ENCODE results near the gene CAPN11. TPM values are rescaled to one million over a fixed set of nuclear protein-coding genes. Genes with fewer than 3 reads are reported as not detected.

CAPN11 gene
- total and polyA plus RNA-seq, 10 of the 15 experiments (the other 5 are each of a cell fraction or from before 2014, with no cell fraction given) = 0.05 to 0.44 (median 0.31) TPM

DNA sequence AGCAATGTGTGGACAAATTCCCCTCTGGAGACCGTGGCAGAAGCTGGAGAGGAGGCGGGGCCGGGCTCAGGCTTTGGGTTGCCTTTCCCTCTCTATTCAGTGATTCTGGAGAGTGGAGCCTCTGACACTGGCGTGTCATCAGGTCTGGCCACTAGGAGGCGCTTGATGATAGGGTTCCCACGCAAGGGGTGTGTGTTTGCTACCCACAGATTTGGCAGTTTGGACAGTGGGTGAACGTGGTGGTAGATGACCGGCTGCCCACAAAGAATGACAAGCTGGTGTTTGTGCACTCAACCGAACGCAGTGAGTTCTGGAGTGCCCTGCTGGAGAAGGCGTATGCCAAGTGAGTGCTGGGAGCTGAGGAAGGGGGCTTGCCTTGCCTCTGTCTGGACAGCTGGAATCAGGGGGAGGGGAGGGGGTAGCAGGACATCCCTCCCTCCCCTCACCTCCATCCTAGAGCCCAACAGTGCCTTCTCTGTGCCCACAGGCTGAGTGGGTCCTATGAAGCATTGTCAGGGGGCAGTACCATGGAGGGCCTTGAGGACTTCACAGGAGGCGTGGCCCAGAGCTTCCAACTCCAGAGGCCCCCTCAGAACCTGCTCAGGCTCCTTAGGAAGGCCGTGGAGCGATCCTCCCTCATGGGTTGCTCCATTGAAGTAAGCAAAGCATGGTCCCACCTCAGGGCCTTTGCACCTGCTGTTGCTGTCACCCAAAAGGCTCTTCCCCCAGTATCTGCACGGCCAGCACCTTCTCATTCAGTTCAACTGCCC is 14.3 kb downstream of the CAPN11 start:
- ChIA-PET SMC1A (ENCODE audit: uncharacterized antibody, unreplicated experiment) (interaction anchor here (1.0 to 2.2 kb wide), 18 partner anchors 10 to 166 kb away, joined by 3 to 26 read pairs (median 4); partner anchors contain the start of genes HSP90AB1 and SLC35B2), POLR2A (interaction anchor here (0.6 to 1.0 kb wide), 4 partner anchors 54 to 94 kb away, joined by 3 read pairs; no protein-coding TSS in a partner anchor), CTCF (interaction anchor here (0.7 to 8.6 kb wide), 37 partner anchors 9 to 877 kb away, joined by 3 to 117 read pairs (median 5); partner anchors contain the start of genes CAPN11, HSP90AB1, SLC29A1 and SLC35B2), RAD21 (ENCODE audit: unreplicated experiment) (interaction anchor here (0.7 to 3.5 kb wide), 16 partner anchors 16 to 131 kb away, joined by 3 to 29 read pairs (median 5); partner anchors contain the start of genes NFKBIE, SLC29A1 and SLC35B2)
- no TSS peak for BruUV-seq (replicated peaks)
- H3K9me3 ChIP-seq (replicated peaks; ENCODE audit: control insufficient read depth, insufficient read depth, low read length) = peaks cover 2% of the 10 kb centered on the region; the same call in 1 of the 3 replicates
- no peaks in the 10 kb centered on the region for H3K79me2 ChIP-seq (ENCODE audit: control insufficient read depth, insufficient read depth, low read length)
- ATAC-seq (peak; percentile 89), FAIRE-seq (peak; percentile 86), DNase-seq (ENCODE audit: low read depth, low spot score) (peak; percentile 30)
- in situ Hi-C loops (cut with MboI) = loop anchor here (5.0 kb wide), 1 partner anchor 64 kb away; no protein-coding TSS in a partner anchor
- WGBS (ENCODE audit: insufficient coverage, insufficient replicate concordance, low lambda C conversion rate, missing lambda C conversion rate) = 20% methylated on average over 15 of the region's 15 CpGs
- no peak overlapping the region for H3K9ac ChIP-seq (ENCODE audit: control insufficient read depth, insufficient read depth, low read length)
- intact Hi-C loops (cut with micrococcal nuclease; ENCODE audit: unreplicated experiment) = loop anchor here (1.0 kb wide), 2 partner anchors 65 to 165 kb away; no protein-coding TSS in a partner anchor
- H2AFZ ChIP-seq (ENCODE audit: control insufficient read depth, low read depth, low read length) = no peak overlapping the region
- H3K27me3 ChIP-seq (replicated peaks in 1 of 2; ENCODE audit: control insufficient read depth in 2 of 2, insufficient read depth in 2 of 2, low read length in 1 of 2) = no peaks in the 10 kb centered on the region; a peak in 2 of 4 replicates
- H3K27ac ChIP-seq (ENCODE audit: control insufficient read depth, insufficient read depth) = no peak overlapping the region
- H3K4me3 ChIP-seq = no peak overlapping the region
- H3K4me1 ChIP-seq (ENCODE audit: control insufficient read depth, insufficient read depth, low read length) = peaks cover 16% of the 10 kb centered on the region
- 0 out of 2 replicates have a peak overlapping the region, but pooled peaks have one; percentile 3 for H3K4me2 ChIP-seq (ENCODE audit: control insufficient read depth, insufficient read depth)
- no peaks in the 10 kb centered on the region for H3K36me3 ChIP-seq (ENCODE audit: control insufficient read depth in 2 of 2, insufficient read depth in 2 of 2, low read length in 1 of 2)
- H4K20me1 ChIP-seq (ENCODE audit: control insufficient read depth, insufficient read depth) = no peaks in the 10 kb centered on the region
- TF ChIP-seq GATAD2B (conservative IDR thresholded peaks at IDR 0.05; ENCODE audit: low read depth) (peak; percentile 64; the same call in 1 of the 2 replicates), IKZF2 (IDR thresholded peaks at IDR 0.05) (peak in 1 of 2 experiments; percentile 17; a peak in 1 of 4 replicates), PKNOX1 (IDR thresholded peaks at IDR 0.05) (peak; percentile 37; the same call in 1 of the 2 replicates), SMC3 (IDR thresholded peaks at IDR 0.05; ENCODE audit: borderline replicate concordance, low read length) (peak; percentile 96), NR2C1 (IDR thresholded peaks at IDR 0.05) (no peak), TARDBP (IDR thresholded peaks at IDR 0.05; ENCODE audit: borderline replicate concordance) (no peak), CTCF (IDR thresholded peaks at IDR 0.05 in 2 of 3, conservative IDR thresholded peaks at IDR 0.05 in 1 of 3; ENCODE audit: control insufficient read depth in 2 of 3, extremely low read depth in 1 of 3, insufficient read depth in 1 of 3, low read depth in 3 of 3, low read length in 3 of 3) (peak; percentile 92 to 98 (median 98); a peak in 5 of 6 replicates), HDAC6 (IDR thresholded peaks at IDR 0.05; ENCODE audit: unreplicated experiment) (no peak), SIN3A (IDR thresholded peaks at IDR 0.05; ENCODE audit: low read depth, low read length) (no peak), PAX5 (IDR thresholded peaks at IDR 0.05; ENCODE audit: borderline replicate concordance, low read depth, low read length) (0 out of 2 replicates have a peak, but pooled peaks have one; percentile 20), RCOR1 (conservative IDR thresholded peaks at IDR 0.05; ENCODE audit: low read depth, low read length) (0 out of 2 replicates have a peak, but pooled peaks have one; percentile 62), CREB1 (IDR thresholded peaks at IDR 0.05; ENCODE audit: low read depth) (peak; percentile 44; the same call in 1 of the 2 replicates), HCFC1 (IDR thresholded peaks at IDR 0.05; ENCODE audit: low read length) (0 out of 2 replicates have a peak, but pooled peaks have one; percentile 22), FOXM1 (IDR thresholded peaks at IDR 0.05; ENCODE audit: low read depth, low read length) (0 out of 2 replicates have a peak, but pooled peaks have one; percentile 14), CHD2 (IDR thresholded peaks at IDR 0.05; ENCODE audit: borderline replicate concordance, low read depth, low read length) (no peak)
- TF ChIP-seq, protein P1, sequence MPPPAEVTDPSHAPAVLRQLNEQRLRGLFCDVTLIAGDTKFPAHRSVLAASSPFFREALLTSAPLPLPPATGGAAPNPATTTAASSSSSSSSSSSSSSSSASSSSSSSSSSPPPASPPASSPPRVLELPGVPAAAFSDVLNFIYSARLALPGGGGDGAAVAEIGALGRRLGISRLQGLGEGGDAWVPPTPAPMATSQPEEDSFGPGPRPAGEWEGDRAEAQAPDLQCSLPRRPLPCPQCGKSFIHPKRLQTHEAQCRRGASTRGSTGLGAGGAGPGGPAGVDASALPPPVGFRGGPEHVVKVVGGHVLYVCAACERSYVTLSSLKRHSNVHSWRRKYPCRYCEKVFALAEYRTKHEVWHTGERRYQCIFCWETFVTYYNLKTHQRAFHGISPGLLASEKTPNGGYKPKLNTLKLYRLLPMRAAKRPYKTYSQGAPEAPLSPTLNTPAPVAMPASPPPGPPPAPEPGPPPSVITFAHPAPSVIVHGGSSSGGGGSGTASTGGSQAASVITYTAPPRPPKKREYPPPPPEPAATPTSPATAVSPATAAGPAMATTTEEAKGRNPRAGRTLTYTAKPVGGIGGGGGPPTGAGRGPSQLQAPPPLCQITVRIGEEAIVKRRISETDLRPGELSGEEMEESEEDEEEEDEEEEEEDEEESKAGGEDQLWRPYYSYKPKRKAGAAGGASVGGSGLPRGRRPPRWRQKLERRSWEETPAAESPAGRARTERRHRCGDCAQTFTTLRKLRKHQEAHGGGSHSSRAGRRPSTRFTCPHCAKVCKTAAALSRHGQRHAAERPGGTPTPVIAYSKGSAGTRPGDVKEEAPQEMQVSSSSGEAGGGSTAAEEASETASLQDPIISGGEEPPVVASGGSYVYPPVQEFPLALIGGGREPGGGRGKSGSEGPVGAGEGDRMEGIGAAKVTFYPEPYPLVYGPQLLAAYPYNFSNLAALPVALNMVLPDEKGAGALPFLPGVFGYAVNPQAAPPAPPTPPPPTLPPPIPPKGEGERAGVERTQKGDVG (CRISPR knock-in tag; IDR thresholded peaks at IDR 0.05) = no peak

All from GM12878 (cell line).